GM21619 (cell line): ENCODE data around the gene SLC16A11.
"Not testable (repeated sequence)": the region's sequence is repeated elsewhere in the genome, so short reads cannot be mapped to it uniquely, and the experiment has no call there.

Experiments
- ATAC-seq: cut with Tn5 transposase; IDR thresholded peaks from one replicate; pipeline ENCODE4 v1.9.1; 2021; ENCODE audit not compliant: unreplicated experiment

SLC16A11 gene

GRCh38 chr17:7011942-7012254 lies 32.0 kb downstream of the SLC16A11 start:
- no peak for ATAC-seq

GRCh38 chr17:7011415-7011814 lies 32.5 kb downstream of the SLC16A11 start:
- no peak for ATAC-seq

- no peak for ATAC-seq
Observed at GRCh38 chr17:7010523-7010922, 33.4 kb downstream of the SLC16A11 start.

GRCh38 chr17:7007143-7007542 lies 36.7 kb downstream of the SLC16A11 start:
- no peak for ATAC-seq

- no peak for ATAC-seq
Observed at GRCh38 chr17:7005716-7006115, 38.2 kb downstream of the SLC16A11 start.

DNA sequence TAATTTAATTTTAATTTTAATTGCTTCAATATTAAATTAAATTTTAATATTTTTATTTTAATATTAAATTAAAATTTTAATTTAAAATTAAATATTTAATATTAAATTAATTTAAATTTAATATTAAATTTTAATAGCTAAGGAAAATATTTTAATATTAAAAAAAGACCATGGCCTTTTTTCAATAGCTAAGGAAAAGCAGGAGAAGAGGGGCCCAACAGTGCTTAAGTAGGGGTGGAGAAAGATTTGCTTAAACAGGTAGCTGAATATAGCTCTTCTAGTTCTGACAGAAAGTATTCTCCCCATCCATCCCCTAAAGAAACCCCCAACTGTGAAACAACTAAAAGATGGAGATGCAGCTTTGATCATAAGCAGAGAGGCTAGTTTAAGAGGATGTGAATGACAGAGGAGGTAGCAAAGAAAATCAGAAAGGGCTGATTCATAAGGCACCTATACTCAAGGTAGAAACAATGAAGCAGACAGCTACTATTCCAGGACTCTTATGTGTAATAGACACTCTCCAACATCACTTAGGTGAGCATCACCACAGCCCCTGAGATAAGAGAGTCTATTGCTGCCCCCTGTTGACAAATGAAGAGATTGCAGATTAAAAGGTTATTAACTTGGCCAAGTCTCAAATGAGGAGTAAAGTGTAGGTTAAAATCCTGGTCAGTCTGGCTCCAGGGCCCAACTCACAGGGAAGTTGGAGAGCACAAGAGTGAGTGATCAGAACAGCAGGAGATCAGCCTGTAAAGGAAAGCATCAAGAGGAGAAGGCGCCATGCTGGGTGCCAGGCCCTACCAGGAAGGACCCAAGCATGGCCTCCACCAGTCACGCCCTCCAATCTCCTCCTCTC lies 39.3 kb downstream of the SLC16A11 start:
- no peak for ATAC-seq

- no peak for ATAC-seq
Observed at GRCh38 chr17:7003745-7004144, 40.1 kb downstream of the SLC16A11 start.

DNA sequence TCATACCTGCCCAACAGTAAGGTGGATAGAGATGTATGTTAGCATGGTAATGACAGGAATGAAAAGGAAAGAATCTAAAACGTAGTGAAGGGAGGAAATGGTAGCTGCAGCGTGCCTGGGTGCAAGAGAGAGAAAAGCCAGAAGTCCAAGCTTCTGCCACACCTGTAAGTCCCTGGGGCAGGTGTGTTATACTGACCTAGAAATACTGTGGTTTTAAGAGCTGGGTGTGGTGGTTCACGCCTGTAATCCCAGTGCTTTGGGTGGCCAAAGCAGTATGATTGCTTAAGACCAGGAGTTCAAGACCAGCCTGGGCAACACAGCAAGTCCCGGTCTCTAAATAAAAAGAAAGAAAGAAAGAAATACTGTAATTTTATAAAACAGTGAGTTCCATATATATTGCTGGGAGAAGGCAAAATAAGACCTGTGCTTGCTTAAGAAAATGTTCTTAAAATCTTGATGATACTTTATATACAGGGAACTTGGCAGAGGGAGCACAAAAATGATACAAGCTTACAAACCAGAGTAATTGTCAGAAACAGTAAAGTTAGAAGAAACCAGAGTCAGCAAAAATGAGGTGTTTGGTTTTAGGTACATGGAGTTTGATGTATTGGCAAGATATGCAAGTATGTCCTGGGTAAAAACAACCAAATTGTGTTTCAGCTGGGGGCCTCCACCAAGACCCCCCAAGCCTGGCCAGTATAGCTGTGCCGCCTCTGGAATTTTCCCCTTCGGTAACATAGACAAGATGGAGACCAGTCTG lies 41.4 kb downstream of the SLC16A11 start:
- ATAC-seq, result no peak

- no peak for ATAC-seq
Observed at GRCh38 chr17:7001318-7001961, 42.5 kb downstream of the SLC16A11 start.

DNA sequence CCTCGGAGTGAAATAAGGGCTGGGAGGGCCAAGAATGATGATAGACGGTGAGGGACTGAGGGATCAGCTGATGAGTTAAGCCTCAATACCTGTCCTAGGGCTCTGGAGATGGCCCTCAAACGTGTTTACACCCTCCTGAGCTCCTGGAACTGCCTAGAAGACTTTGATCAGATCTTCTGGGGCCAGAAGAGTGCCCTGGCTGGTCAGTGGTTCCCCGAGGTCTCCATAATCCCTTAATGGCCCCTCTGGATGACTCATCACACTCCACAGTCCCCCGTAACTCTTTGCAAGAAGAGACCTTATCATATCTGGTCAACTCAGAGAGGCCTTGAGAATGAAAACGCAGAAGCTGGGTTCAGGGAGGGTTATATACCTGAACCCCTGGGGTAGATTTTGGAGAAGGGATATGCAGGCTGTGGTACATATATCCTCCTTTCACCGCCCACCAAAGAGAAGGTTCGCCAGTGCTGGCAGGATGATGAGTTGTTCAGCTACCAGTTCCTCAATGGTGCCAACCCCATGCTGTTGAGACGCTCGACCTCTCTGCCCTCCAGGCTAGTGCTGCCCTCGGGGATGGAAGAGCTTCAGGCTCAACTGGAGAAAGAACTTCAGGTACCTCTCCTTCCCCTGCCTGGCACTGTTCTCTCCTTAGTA lies 44.9 kb downstream of the SLC16A11 start:
- ATAC-seq, result no peak

- ATAC-seq, result no peak
Observed at GRCh38 chr17:6997171-6997570, 46.7 kb downstream of the SLC16A11 start.

- ATAC-seq, result no peak
Observed at GRCh38 chr17:6996256-6997011, 47.5 kb downstream of the SLC16A11 start.

GRCh38 chr17:6995500-6996255 lies 48.2 kb downstream of the SLC16A11 start, which contains the start of gene ALOX12:
ALOX12 (plus strand) TSS chr17:6996049; CDS start chr17:6996118, 69 bp downstream.
- no peak for ATAC-seq

DNA sequence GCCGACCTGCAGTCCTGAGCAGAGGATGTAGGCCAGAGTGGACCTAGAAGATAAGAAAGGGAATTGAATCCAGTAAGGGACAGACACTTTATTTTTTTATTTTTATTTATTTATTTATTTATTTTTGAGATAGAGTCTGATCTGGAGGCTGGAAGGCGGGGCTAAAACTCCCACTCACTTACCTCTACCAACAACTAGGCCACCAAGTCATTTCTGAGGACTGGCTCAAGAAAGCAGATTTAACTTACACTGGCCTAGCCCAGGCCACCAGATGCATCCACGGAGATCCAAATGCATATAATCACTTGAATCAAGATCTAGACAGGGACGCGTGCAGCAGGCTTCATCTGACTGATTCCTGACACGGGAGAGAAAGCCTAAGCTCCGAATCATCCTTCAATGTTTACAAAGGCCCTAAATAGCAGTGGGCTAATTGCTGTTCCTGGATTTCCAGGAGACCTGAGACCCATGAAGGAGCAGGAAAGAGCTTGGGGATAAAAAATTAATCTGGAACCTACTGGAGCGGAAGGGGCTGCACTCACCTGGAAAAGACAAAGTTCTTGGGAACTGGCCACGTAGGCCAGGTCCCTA lies 49.1 kb downstream of the SLC16A11 start:
- ATAC-seq, result no peak

- ATAC-seq, result no peak
Observed at GRCh38 chr17:6994118-6994598, 49.7 kb downstream of the SLC16A11 start.

- not testable (repeated sequence) for ATAC-seq
Observed at GRCh38 chr17:6993613-6994056, 50.3 kb downstream of the SLC16A11 start.
